ENCODE results near the gene PLXNA4.

Gene PLXNA4

DNA sequence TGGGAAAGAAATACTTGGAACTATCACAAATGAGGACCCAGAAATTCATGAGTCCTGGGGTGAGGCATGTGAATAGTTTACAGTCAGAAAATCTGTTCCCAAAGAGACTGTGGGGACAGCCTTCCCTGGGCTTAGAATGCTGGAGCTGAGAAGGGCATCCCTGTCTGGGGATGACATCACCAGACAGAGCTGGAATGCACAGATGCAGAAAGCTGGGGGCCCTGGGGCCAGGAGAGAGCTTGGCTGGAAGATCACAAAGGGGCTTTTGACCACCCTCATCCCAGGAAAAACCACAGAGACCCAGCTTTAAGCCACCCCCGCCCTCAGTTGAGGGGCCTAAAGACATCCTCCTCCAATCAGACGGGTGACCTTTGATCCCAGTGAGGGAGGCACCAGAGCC lies 264.5 kb downstream of the PLXNA4 start:
- no peak for DNase-seq (ENCODE audit: low read depth)

DNA sequence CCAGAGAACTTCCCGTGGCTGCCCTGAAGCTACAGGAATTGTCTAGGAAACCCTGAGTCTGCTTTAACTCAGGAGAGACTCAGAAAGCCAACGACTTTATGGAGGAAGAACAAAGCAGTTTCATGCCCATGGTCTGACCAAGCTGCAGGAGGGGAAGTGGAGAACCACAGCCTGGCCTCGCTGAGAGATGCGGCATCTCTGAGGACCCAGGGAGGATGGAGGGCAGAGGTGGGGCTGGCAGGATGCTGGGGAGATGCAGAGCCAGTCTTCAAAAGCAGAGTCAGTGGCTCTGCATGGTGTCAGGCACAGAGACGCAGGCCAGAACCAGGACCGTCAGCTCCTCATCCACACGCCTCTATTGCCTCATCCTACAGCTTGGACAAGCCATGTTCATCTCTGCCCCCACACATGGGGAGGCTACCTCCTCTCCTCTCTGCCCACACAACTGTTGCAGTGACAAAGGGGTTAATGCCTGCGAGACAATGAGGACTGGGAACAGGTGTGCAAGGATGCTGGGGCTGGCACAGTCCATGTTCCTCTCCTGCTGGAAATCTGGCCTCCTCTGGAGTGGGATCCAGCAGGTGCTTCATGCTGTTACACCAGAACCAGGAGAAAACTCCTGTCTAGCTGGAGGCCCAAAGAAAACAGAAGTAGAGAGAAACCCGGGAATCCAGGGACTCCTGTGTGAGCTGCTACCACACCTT lies 267.0 kb downstream of the PLXNA4 start:
- no peak for DNase-seq (ENCODE audit: low read depth)

DNA sequence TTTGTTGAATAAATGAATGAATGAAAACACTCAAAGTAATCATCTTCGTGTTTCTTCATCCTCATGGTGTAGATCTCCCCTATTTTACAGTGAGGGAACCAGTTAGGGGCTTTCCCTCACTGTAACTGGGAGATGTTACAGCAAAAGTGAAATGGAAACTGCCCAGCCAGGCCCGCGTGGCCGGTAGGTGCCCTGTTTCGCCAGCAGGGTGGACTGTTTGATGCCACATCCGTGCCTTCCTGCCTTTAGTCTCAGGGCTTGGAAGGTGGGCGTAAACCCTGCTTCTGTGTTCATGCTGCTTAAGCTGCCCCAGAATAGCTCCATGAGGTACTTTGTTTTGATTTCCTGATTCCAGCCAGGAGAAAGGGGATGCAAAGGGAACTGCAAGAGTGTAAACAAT lies 268.8 kb downstream of the PLXNA4 start:
- no peak for DNase-seq (ENCODE audit: low read depth)

DNA sequence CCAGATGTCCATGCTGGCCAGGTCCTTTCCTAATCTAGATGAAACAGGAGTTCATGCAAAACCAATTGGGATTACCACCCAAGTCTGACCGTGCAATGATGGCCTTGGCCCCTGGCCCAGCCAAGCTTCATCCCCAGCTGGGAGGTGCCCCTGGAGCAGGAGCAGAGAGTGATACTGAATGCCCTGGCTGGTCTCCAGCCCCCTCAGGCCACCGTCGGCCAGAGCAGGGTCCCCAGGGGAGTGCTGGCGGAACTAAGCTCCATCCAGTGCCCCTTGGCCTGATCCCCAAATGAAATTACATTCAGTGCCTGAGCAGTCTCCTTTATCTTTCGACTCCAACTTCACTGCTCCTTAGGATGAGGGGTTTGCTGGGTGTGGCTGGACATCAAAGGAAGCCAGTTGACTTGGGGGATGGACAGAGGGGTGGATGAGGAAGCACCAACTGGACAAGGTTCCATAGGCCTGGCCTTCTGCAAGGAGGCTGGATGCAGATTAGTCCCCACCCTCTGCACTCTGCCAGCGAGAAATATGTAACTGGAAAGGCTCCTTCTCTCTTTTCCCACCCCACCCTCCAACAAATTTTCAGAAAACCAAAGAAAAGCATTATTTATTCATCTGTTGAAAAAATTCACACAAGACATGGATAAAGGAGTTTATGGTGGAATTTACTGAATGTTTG lies 275.5 kb downstream of the PLXNA4 start:
- DNase-seq (ENCODE audit: low read depth), result no peak

DNA sequence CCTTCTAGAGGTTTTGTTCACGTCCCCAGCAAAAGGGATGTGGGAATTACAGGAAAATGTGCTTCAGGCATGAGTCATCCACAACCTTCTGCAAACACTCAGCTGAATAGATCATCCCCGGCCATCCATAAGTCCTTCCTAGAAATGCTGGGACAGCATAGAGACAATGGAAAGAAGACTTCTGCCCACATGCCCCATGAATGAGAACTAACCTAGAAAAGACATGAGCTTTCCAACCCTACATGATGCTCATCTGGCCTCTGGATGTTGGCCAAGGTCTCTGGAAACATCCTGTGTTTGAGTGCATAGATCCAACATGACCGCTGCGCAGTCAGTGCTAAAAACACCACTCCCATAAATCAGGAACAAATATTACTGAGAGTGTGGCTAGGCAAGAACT lies 277.5 kb downstream of the PLXNA4 start:
- no peak for DNase-seq (ENCODE audit: low read depth)

DNA sequence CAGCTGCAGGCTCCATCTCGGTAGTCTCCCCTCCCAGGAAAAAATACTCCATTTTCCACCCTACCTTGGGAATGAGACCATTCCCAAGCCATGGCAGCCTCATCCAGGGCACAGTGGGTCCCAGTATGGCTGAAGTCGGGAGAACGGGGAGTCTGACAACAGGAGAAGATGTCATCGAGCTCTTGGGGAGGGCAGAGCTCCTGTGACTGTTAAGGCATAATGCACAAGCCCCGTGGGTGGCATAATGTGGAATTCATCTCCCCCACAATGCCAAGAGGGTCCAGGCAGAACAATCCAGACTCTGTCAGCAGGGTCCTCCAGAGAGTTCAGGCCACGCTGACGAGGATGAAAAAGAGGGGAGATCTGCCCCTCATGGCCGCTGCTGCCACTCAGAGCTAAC lies 279.4 kb downstream of the PLXNA4 start:
- DNase-seq (ENCODE audit: low read depth), result no peak

DNA sequence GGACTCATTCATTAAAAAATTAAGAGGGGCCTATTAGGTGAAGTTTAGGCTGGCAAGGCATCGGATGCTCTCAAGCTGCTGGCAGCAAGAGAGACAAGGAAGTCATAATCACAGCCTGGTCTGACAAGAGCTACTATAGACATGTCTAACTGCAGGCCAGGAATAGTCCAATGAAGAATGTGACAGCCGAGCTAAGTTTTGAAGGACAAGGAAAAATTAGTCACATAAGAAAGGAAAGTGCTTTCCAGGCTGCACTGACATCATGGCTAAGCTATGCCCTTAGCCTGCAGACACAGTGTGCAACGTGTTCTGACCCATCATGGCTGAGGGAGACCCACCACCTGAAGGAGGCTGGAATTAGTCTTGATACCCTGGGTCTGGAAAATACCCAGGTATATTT lies 281.1 kb downstream of the PLXNA4 start:
- DNase-seq (ENCODE audit: low read depth), result no peak

DNA sequence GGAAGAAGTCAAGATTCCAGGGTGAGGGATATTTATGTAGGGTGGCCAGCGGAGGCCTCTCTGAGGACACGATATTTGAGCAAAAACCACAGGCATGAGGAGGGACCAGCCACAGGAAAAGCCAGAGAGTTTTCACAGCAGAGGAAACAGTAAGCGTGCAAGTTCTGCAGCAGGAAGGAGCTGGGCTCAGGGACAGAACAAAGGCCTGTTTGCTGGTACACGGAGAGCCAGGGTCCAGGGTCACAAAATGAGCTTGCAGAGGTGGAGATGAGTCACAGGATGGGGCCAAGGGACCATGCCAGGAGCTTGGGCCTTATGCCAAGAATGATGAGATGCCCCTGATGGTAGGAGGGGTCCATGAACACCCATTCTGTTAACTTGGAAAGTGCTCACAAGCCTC lies 283.5 kb downstream of the PLXNA4 start:
- DNase-seq (ENCODE audit: low read depth), result no peak

DNA sequence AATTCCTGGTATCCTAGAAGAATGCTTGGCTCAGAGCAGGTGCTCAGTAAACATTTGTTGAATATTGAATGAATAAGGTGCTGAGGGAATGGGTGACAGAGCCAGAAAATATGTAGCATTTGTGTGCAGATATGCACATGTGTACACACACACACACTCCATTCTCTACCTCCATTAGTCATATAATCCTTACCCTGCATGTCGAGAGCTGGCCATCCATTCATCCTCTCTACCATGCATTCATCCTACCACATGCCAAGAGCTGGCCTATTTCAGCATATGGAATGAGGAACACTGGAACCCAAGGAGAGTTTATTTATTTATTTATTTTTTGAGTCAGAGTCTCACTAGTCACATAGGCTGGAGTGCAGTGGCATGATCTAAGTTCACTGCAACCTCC lies 284.8 kb downstream of the PLXNA4 start:
- no peak for DNase-seq (ENCODE audit: low read depth)

DNA sequence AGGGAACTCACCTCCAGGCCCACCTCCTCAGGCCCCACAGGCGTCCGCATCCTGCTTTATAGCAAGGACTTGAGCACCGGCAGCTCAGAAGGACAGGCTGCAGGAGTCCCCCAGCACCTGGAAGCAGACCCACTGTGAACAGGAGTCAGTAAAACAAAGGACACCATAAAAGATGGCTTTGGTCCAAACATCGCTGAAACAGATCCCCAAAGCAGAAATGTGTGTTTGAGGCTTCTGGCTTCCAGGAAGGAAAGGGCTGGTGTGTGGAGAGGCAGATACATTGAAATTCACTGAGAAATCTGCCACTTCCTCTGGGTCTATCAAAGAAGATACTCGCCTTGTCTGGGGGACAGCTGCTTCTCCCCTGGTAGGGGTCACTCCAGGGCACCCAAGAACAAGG lies 286.2 kb downstream of the PLXNA4 start:
- no peak for DNase-seq (ENCODE audit: low read depth)

DNA sequence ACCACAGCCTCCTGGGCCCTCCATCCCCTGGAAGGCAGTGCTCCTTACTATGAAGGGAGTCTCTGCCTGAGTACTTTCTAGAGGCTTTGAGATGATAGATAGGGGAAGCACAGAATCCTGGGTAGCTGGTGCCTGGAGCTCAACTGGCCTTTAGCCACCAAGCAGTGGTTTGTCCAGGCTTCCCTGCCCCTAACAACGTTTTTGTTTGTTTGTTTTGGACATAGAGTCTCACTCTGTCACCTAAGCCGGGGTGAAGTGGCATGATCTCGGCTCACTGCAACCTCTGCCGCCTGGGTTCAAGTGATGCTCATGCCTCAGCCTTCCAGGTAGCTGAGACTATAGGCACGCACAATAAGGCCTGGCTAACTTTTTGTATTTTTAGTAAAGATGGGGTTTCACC lies 289.4 kb downstream of the PLXNA4 start:
- no peak for DNase-seq (ENCODE audit: low read depth)

DNA sequence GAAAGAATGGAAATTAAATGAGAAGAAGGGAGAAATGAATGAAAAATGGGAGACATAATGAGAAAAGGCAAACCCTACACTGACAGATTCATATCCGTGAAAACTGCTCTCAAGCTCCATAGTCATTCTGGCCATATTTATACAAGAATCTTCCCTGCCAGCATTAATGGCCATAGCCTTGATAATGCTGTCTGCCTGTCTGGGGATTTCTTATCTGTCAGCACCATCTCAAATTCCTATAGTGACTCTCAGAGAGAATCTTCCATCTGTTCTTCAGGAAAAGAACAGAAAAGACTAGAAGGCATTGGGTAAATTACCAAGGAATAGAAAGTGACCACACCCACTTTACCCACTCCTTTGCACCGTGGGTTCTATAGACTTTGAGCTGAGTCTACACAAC lies 295.9 kb downstream of the PLXNA4 start:
- DNase-seq (ENCODE audit: low read depth), result no peak

DNA sequence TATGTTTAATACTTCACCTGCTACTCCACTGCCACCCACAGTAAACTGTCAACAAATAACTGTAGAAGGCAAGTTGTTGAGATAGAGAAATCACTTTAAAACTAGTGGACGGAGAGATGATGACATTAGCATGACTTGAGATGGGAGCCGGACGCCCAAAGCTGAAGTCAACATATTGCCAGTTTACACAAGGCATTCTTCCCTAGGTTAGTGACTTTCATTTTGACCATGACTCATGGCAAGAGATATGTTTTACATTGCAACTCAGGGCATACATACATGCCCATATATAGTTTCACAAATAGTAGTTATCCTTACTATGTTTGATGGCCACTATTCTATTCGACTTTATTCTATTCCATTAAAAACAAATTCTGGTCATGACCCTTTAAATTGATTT lies 296.6 kb downstream of the PLXNA4 start:
- no peak for DNase-seq (ENCODE audit: low read depth)

DNA sequence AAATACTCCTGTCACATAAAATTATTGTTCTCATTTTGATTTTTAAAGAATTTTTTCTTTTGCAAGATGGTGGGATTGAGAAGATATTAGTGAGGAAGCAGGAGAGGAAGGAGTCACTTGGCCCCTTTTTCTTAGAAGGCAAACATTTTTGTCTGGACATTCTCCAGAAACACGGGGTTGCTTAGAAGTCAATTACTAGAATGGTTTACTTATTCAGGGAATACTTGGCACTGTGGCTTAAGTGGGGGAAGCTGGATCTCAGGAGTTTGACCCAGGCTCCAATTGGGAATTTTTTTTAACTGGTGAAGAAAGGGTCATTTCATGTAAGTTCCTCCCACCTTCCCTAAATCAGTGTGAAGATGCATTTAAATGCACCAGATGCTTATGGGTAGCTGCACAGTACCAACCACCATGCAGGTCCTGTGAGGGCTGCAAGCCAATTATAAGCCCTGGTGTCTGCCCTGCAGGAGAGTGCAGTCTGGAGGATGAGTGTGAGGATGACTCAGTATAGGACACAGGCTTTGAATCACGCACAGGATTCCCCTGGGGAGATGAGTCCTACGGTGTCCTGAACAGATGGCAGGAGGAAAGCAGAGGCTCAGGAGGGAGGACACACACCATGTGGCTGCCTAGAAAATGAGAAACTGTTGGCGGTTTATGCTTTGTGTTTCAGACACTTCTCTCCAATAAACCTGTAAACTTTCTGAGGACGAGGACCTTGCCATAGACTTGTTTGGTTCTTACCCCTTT lies 299.1 kb downstream of the PLXNA4 start:
- no peak for DNase-seq (ENCODE audit: low read depth)

DNA sequence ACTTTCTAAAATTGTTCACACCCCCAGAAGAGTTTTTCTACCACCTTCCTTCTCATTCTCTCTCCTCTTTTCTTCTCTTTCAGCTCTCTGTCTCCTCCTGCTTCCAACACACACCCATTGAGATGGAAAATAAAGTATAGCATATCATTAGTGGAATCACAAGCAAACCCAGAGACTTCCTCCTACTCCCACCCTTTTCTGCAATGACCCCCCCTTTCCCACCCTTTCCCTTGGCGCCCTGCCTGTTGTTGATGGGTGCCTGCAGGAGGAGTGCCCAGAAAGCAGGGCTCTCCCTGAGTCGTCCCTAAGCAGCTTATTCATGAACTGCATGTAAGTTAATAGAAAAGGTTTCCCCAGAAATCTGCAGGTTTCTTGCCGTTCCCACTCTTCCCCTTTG lies 300.0 kb downstream of the PLXNA4 start:
- DNase-seq (ENCODE audit: low read depth), result no peak

DNA sequence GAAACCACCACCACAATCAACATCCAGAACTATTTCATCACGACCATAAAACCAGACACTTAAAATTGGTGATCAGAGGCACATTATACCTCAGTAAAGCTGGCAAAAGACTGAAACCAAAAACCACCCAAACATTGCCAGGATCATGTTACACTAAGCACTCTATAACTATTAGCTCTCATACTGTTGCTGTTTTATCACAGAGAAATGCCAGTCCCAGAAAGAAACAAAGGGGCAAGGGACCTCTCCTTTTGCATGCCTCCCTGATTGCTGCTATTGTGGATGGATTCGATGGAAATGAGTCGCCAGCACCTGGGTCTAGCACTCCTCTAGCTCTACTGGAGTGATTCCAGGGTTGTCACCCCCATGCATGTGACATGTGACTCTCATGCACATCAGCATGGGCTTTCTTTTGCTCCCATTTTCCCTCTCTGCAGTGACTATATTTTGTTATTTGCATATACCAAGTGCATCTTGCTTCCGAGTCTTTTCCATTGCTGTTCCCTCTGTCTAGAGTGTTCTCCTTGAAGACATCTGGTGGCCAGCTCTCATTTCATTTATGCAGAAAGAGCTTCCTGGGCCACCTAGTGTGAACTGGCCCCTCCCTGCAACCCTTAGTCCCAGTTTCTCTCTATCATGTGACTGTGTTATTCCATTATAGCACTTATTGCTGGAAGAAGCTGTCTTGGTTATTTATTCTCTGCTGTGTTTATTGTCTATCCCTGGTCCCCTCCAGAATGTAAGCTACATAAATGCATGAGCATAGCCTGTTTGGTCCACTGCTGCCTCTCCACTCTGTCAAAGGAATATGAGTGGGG lies 300.6 kb downstream of the PLXNA4 start:
- no peak for DNase-seq (ENCODE audit: low read depth)

DNA sequence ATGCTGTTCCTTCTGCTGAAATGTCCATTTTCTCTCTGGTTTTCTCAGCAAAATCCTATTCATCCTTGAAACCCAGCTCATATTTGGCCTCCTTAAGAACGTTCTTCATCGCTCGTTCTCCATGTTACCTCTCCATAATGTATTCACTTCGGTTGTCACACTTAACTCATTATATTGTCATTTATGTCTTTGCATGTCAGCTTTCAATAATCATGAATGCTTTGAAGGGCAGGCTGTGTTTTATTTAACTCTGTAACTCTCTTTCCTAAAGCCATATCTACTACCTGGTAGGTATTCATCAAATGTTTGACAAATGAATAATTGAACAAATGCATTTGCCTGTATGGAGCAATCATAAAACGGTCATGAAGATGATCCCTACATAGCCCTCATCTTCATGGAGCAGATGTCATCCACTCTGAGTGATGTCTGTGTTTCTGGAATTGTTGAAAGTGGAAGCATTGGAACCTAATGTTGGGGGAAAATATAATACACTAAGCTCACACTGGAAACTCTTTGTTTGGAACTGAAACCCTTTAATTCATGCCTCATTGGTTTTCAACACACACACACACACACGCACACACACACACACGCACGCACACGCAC lies 303.4 kb downstream of the PLXNA4 start:
- no peak for DNase-seq (ENCODE audit: low read depth)

DNA sequence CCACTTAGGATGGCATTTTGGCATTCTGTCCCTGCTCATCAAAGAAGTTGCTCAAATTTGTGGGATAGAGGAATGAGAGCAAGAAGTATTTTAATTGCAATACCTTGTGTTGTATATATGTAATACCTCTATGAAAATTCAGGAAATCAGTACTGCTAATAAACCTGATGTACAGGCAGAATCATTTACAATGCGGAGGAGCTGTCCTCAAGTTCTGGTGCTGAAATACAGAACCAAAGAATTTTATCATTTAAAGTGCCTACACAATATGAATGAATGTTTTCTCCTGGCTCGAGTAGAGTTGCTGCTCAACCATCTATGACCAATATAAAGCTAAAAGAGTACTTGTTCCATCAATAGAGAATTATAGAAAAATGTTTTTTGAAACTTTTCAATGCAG lies 305.8 kb downstream of the PLXNA4 start:
- DNase-seq (ENCODE audit: low read depth), result no peak

DNA sequence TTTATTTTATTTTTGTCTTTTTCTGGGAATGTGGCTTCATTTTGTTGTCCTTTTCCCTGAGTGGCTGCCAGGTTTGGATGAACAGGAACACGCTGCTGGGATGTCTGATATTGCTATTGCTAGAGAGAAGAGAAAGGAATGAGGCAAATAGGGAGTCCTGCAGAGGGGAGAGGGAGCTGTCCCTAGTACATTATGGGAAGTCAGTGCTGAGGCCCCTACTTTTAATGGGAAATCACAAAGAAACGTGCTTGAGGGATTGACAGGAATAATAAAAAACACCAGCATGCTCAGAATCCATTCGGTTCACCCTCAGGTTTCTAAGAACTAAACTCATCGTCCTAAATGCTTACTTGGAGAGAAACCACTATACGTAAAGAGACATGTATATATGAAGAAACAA lies 306.6 kb downstream of the PLXNA4 start:
- DNase-seq (ENCODE audit: low read depth), result no peak

DNA sequence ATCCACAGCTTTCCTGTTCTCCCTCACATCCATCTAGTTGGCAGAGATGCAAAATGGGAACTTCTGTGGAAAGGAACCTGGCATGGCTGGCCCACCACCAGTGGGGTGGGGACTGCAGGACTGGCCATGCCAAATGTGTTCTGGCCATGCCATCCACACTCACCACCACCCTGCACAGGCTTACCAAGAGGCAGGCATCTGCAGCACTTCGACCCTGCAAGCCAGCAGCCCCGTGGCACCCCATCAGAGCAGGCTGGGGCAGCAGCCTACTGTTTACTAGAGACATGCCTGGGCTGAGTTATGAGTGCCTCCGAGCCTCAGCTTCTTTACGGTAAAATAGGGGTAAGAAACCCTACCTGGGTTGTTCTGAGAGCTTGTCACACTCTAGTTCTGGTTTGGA lies 313.1 kb downstream of the PLXNA4 start:
- no peak for DNase-seq (ENCODE audit: low read depth)

DNA sequence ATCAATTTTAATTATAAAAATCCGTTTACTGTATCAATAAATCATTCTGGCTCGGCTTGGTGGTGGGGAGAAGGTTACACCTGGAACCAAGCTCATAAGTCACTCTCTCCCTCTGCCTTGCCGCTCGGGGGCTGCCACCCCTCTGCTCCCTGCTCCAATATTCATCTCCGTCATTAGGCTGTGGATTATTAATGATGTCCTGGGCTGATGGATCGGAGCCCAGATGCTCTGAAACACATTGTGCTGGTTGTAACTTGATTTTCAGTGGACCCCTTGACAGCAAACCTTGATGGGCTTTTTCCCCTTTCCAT lies 314.2 kb downstream of the PLXNA4 start:
- no peak for DNase-seq (ENCODE audit: low read depth)
